Ectodermal cell (in vitro differentiated cells): ENCODE measurements around the gene KIFC3.

Source experiments
- H3K27ac ChIP-seq: 2 replicates; pipeline ENCODE4 v1.7.0; 2013; ENCODE audit warnings: mild to moderate bottlenecking, low read depth, low read length; ENCODE audit not compliant: insufficient read depth, poor library complexity, severe bottlenecking
- H3K27me3 ChIP-seq: 2 replicates; pipeline ENCODE4 v1.7.0; 2013; ENCODE audit warnings: mild to moderate bottlenecking, low read length; ENCODE audit not compliant: insufficient read depth, control insufficient read depth, poor library complexity, severe bottlenecking
- H3K36me3 ChIP-seq: one replicate; pipeline ENCODE4 v1.7.0; 2013; ENCODE audit warnings: low read length; ENCODE audit not compliant: control insufficient read depth, insufficient read depth
- H3K4me1 ChIP-seq: one replicate; pipeline ENCODE4 v1.7.0; 2013; ENCODE audit warnings: low read length; ENCODE audit not compliant: control insufficient read depth, insufficient read depth
- H3K4me3 ChIP-seq: 2 replicates; pipeline ENCODE4 v1.7.0; 2013; ENCODE audit warnings: low read depth, low read length, control low read depth; ENCODE audit not compliant: insufficient read depth
- H3K9me3 ChIP-seq: 2 replicates; pipeline ENCODE4 v1.7.0; 2013; ENCODE audit warnings: mild to moderate bottlenecking, low read length, moderate library complexity; ENCODE audit not compliant: control insufficient read depth
- WGBS, 2 experiments: methylation state at CpG; one replicate each; pipeline ENCODE4 v1.1.7; 2013; ENCODE audit warnings: missing lambda C conversion rate in 2 of 2; 5-methylcytosine and 5-hydroxymethylcytosine counted together

Gene KIFC3

GRCh38 chr16:57765160-57765728, 37.0 kb downstream of the KIFC3 start:
- H3K27ac ChIP-seq, result no peak overlapping the region
- H3K9me3 ChIP-seq, result no peaks in the 10 kb centered on the region
- peaks cover 5% of the 10 kb centered on the region for H3K4me1 ChIP-seq
- no peak overlapping the region for H3K4me3 ChIP-seq
- H3K27me3 ChIP-seq, result no peaks in the 10 kb centered on the region
- no peaks in the 10 kb centered on the region for H3K36me3 ChIP-seq
- WGBS, 2 experiments, result 91% methylated on average over 17 of the region's 17 CpGs

GRCh38 chr16:57764341-57765159, 37.7 kb downstream of the KIFC3 start:
- H3K36me3 ChIP-seq, result no peaks in the 10 kb centered on the region
- H3K4me1 ChIP-seq, result peaks cover 5% of the 10 kb centered on the region
- WGBS, 2 experiments, result 88 to 89% methylated on average over 6 of the region's 6 CpGs
- H3K27ac ChIP-seq, result no peak overlapping the region
- no peak overlapping the region for H3K4me3 ChIP-seq
- H3K9me3 ChIP-seq, result no peaks in the 10 kb centered on the region
- no peaks in the 10 kb centered on the region for H3K27me3 ChIP-seq

- Histone ChIP-seq H3K4me3 (no peak overlapping the region), H3K4me1 (peaks cover 5% of the 10 kb centered on the region), H3K27me3 (no peaks in the 10 kb centered on the region), H3K27ac (no peak overlapping the region), H3K36me3 (no peaks in the 10 kb centered on the region), H3K9me3 (no peaks in the 10 kb centered on the region)
- 95 to 96% methylated on average over 9 of the region's 9 CpGs for WGBS, 2 experiments
Observed at GRCh38 chr16:57764006-57764340, 38.3 kb downstream of the KIFC3 start.

GRCh38 chr16:57763285-57764005, 38.8 kb downstream of the KIFC3 start:
- no peaks in the 10 kb centered on the region for H3K9me3 ChIP-seq
- 92 to 93% methylated on average over 14 of the region's 14 CpGs for WGBS, 2 experiments
- peaks cover 5% of the 10 kb centered on the region for H3K4me1 ChIP-seq
- no peaks in the 10 kb centered on the region for H3K36me3 ChIP-seq
- H3K4me3 ChIP-seq, result no peak overlapping the region
- no peak overlapping the region for H3K27ac ChIP-seq
- H3K27me3 ChIP-seq, result no peaks in the 10 kb centered on the region

- 80 to 82% methylated on average over 15 of the region's 15 CpGs for WGBS, 2 experiments
- no peaks in the 10 kb centered on the region for H3K36me3 ChIP-seq
- no peaks in the 10 kb centered on the region for H3K9me3 ChIP-seq
- H3K27ac ChIP-seq, result no peak overlapping the region
- no peaks in the 10 kb centered on the region for H3K27me3 ChIP-seq
- H3K4me1 ChIP-seq, result peaks cover 5% of the 10 kb centered on the region
- H3K4me3 ChIP-seq, result no peak overlapping the region
Observed at GRCh38 chr16:57762365-57763040, 39.8 kb downstream of the KIFC3 start.

GRCh38 chr16:57761957-57762356, 40.3 kb downstream of the KIFC3 start:
- H3K36me3 ChIP-seq, result no peaks in the 10 kb centered on the region

GRCh38 chr16:57761301-57761700, 41.0 kb downstream of the KIFC3 start:
- Histone ChIP-seq H3K9me3 (no peaks in the 10 kb centered on the region), H3K27ac (no peak overlapping the region), H3K27me3 (no peaks in the 10 kb centered on the region), H3K4me3 (no peak overlapping the region), H3K36me3 (no peaks in the 10 kb centered on the region), H3K4me1 (peaks cover 5% of the 10 kb centered on the region)
- 82 to 83% methylated on average over 9 of the region's 9 CpGs for WGBS, 2 experiments

More at GRCh38 chr16:57761957-57762356, 40.3 kb downstream of the KIFC3 start:
- WGBS, 2 experiments, result 93 to 95% methylated on average over 12 of the region's 12 CpGs
- no peak overlapping the region for H3K27ac ChIP-seq
- H3K9me3 ChIP-seq, result no peaks in the 10 kb centered on the region
- peaks cover 5% of the 10 kb centered on the region for H3K4me1 ChIP-seq
- no peak overlapping the region for H3K4me3 ChIP-seq
- H3K27me3 ChIP-seq, result no peaks in the 10 kb centered on the region

GRCh38 chr16:57760357-57761160, 41.7 kb downstream of the KIFC3 start:
- 90 to 91% methylated on average over 40 of the region's 40 CpGs for WGBS, 2 experiments
- Histone ChIP-seq H3K36me3 (no peaks in the 10 kb centered on the region), H3K4me1 (peaks cover 5% of the 10 kb centered on the region), H3K4me3 (no peak overlapping the region), H3K9me3 (no peaks in the 10 kb centered on the region), H3K27ac (no peak overlapping the region), H3K27me3 (no peaks in the 10 kb centered on the region)

- Histone ChIP-seq H3K4me1 (peaks cover 5% of the 10 kb centered on the region), H3K4me3 (no peak overlapping the region), H3K27ac (no peak overlapping the region), H3K9me3 (no peaks in the 10 kb centered on the region), H3K27me3 (no peaks in the 10 kb centered on the region), H3K36me3 (no peaks in the 10 kb centered on the region)
- WGBS, 2 experiments, result 88% methylated on average over 21 of the region's 21 CpGs
Observed at GRCh38 chr16:57759541-57760356, 42.5 kb downstream of the KIFC3 start.
